Measurements from ENCODE around the gene ZNF813. TPM values are rescaled to one million over a fixed set of nuclear protein-coding genes. Genes with fewer than 3 reads are reported as not detected.
A peak's percentile ranks its signal among the peaks of the same experiment; 100 is the strongest.
"Not testable (repeated sequence)": the region's sequence is repeated elsewhere in the genome, so short reads cannot be mapped to it uniquely, and the experiment has no call there.

ZNF813 gene
- 4.4 TPM for total RNA-seq

DNA sequence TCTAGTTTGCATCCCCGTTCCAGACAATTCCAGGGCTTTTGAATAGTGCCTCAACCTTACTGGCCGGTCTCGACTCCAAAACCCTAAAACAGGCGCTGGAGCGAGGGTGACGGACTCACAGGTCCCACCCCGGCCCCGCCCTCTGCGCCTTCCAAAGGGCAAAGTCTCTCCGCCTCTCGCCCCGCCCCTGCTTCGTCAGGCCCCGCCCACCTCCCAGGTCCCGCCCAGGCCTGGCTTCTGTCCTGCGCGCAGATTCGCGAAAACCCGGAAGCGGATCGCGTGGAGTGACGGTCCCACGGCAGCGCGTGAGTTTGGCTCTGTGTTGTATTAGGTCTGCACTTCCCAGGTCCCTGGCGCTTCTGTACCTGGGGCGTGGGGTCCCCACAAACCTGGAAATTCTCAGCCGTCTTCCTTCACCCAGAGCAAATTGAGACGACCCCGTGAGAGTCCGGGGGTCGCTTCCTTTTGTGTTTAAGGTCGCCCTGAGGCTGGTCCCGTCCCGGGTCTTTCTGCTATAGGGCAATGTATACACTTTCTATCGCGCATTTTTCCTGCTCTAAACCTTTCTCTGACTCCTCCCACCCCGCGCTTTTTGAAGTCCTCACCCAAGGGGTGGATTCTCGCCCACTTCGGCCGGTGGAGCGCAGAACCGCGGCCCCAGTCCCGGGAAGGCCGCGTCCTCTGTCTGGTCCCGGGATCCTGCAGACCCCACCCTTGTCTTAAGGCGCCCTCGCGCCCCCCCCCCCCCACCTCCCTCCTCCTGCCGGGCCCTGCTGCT lies at the start of gene ZNF813:
ZNF813 (plus strand) TSS at position 249 of the 778 bp plus-strand sequence. CDS start 16,090 bp downstream, outside the sequence.
- DNase-seq: peak; percentile 84

DNA sequence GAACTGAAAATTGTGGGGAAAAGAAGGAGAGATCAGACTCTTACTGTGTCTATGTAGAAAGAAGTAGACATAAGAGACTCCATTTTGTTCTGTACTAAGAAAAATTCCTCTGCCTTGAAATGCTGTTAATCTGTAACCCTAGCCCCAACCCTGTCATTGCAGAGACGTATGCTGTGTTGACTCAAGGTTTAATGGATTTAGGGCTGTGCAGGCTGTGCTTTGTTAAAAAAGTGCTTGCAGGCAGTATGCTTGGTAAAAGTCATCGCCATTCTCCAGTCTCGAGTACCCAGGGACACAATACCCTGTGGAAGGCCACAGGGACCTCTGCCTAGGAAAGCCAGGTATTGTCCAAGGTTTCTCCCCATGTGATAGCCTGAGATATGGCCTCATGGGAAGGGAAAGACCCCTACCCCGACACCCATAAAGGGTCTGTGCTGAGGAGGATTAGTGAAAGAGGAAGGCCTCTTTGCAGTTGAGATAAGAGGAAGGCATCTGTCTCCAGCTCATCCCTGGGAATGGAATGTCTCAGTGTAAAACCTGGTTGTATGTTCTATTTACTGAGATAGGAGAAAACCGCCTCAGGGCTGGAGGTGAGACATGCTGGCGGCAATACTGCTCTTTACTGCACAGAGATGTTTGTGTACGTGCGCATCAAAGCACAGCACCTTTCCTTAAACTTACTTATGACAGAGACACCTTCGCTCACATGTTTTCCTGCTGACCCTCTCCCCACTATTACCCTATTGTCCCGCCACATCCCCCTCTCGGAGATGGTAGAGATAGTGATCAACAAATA lies 46.8 kb upstream of the ZNF813 start:
- not testable (repeated sequence) for DNase-seq

DNA sequence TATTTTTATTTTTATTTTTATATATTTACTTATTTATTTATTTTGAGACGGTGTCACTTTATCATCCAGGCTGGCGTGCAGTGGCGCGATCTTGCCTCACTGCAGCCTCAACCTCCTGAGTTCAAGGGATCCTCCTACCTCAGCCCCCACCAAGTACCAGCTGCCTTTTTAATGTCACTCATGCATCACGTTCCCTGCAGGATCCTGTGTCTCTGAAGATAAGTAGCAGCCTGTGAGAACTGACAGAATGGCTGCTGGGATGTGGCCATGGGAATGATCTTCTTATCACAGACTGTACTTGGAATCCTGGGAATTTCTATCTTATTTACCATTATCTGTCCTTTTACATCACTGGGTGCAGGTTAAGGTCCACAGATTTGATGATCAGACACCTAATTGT lies 45.0 kb upstream of the ZNF813 start:
- no peak for DNase-seq

DNA sequence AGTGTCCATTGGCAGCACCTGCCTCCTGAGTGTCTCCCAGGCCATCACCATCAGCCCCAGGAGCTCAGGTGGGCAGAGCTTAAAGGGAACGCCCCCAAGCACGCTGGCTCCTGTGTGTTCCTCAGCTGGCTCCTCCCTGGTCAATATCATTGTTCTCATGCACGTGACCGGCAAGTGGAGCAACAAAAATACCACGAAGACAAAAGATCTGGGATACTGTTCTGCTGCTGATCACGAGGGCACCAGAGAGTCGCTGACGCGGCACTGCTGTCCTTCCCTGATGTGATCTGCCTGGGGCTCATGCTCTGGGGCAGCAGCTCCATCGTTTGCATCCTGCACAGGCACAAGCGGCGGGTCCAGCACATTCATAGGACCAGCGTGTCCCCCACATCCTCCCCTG lies 44.5 kb upstream of the ZNF813 start:
- not testable (repeated sequence) for DNase-seq

DNA sequence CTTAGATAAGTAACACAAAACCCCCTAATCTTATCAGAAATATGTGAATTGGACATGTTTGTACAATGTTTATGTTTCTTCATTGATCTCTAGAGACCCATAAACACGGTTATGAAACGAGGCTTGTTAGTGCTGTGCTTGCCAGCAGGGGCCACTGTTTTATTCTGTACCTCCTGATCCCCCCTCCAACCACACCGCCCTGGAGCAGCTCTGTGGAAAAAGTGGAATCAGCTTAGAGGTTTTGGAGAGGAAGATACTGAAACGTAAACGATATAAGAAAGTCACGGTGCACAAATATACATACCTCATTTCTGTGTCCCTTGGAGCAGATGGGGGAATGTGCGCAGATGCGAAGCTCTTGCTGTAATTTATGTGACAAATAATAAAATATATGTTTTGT lies 43.9 kb upstream of the ZNF813 start:
- DNase-seq: not testable (repeated sequence)

DNA sequence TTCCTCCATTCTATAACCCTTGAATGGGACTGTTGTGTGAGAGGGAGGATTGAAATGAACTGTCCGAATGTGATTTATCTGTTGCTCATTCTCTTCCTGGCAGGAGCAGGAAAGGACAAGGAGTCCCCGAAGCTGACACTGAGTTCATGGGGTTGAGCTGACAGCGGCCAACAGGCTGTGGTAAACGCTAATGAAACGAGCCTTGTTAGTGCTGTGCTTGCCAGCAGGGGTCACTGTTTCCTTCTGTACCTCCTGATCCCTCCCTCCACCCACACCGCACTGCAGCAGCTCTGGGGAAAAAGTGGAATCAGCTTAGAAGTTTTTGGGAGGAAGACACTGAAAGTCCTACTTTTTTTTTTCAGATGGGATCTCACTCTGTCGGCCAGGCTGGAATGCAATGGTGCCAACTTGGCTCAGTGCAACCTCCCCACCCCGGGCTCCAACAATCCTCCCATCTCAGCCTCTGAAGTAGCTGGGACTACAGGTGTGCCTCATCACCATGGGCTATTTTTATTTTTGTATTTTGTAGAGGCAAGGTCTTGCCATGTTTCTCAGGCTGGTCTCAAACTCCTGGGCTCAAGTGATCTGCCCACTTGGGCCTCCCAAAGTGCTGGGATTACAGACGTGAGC lies 42.5 kb upstream of the ZNF813 start:
- peak; percentile 37 for DNase-seq

GRCh38 chr19:53431399-53432087 lies 36.0 kb upstream of the ZNF813 start, which contains the start of gene ZNF761:
Gene ZNF761, plus strand, starts transcription at chr19:53431984. Its CDS starts 15,285 bp downstream, at chr19:53447269.
- peak; percentile 77 for DNase-seq

GRCh38 chr19:53432088-53432661 lies 35.4 kb upstream of the ZNF813 start:
- no peak for DNase-seq

DNA sequence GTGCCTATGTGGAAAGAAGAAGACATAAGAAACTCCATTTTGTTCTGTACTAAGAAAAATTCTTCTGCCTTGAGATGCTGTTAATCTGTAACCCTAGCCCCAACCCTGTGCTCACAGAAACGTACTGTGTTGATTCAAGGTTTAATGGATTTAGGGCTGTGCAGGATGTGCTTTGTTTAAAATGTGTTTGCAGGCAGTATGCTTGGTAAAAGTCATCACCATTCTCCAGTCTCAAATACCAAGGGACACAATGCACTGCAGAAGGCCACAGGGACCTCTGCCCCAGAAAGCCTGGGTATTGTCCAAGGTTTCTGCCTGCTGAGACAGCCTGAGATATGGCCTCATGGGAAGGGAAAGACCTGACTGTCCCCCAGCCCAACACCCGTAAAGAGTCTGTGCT lies 23.7 kb upstream of the ZNF813 start:
- DNase-seq: not testable (repeated sequence)

DNA sequence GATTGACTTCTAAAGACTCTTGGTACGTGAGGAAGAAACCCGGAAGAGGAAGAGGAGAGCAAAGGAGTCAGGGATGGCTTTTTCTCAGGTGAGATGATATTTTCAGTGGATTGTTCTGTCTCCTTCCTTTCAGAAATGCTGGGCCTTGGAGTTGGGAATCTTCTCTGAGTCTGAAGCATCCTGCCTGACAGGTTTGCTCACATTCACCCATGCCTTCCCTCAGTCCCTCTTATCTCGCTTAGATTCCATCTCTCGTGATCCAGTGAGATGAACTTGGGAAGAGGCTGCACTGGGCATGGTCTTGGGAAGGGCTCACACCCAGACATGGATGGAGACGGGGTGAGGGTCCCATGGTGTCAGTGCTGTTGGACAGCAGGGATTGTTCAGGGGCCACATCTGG lies 20.3 kb upstream of the ZNF813 start:
- not testable (repeated sequence) for DNase-seq

- no peak for DNase-seq
Observed at GRCh38 chr19:53455828-53456227, 11.7 kb upstream of the ZNF813 start.

DNA sequence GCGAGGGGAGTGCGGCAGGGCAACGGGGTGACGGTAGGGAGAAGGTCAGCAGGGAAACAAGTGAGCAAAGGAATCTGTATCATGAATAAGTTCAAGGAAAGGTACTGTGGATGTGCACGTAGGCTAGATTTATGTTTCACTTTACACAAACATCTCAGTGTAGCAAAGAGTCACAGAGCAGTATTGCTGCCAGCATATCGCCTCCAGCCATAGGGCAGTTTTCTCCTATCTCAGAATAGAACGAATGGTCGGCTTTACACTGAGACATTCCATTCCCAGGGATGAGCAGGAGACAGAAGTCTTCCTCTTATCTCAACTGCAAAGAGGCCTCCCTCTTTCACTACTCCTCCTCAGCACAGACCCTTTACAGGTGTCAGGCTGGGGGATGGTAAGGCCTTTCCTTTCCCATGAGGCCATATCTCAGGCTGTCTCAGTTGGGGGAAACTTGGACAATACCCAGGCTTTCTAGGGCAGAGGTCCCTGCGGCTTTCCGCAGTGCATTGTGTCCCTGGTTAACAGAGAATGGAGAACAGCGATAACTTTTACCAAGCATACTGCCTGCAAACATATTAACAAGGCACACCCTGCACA lies 7.3 kb upstream of the ZNF813 start:
- DNase-seq: not testable (repeated sequence)

DNA sequence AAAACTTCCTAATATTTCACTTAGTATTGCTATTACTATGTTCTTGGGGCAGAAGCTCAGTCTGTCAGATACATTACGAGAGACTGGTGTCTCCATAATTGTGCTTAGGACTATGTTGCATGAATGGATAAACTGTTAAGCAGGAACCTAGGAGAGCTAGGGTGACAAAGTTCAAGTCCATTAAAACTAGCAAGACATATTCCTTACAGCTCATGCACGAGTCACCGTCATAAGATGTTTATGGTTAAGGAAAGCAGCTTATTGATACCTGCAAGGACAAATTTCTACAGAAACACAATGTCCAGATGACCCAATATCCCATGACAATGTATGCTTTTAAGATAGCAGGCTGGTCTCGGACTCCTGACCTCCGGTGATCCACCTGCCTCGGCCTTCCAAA lies 5.7 kb upstream of the ZNF813 start:
- no peak for DNase-seq

DNA sequence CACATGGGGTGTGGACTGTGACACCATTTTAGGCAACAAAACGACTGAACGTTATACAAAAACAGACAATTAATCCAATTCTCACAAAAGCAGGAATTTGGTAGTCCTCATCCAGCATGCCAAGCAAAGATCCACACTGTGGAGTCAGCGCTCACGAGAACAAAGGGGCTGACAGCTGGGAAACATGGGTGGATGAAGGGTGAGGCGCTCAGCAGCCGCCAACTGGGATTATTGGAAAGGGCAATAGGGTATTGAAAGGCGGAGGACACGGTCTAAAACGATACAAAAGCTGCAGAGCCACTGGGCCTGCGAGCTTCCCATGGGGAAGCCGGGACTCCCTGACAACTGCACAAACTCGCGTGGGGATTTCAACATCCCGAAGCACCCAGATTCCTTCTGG lies 4.7 kb upstream of the ZNF813 start:
- no peak for DNase-seq

- DNase-seq: no peak
Observed at GRCh38 chr19:53463263-53463662, 4.3 kb upstream of the ZNF813 start.

DNA sequence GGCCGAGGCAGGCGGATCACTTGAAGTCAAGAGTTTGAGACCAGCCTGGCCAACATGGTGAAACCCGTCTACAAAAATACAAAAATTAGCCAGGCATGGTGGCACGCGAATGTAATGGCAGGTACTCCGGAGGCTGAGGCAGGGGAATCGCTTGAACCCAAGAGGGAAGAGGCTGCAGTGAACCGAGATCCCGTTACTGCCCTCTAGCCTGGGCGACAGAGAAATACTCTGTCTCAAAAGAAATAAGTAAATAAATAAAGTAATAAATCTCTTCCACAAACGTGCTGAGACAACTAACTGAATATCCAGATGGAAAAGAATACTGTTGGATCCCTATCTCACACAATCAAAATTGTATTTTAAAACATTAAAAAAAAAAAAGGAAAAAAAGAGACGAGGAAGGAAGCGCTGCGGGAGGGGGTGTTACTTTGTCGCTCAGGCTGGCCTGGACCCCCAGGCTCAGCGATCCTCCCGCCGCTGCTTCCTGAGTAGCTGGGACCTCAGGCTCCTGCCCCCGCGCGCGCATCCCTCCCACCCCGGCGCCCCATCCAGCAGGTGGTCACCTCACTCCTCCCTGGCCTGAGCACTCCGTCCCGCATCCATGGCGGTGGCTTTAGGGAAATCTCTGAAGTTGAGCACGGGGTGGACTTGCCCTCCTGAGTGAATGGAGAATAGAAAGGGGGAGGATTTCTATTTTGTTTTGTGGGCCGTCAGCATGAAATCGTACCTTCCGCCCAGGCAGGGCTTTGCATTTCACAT lies 628 bp upstream of the ZNF813 start:
- no peak for DNase-seq

GRCh38 chr19:53468628-53469027 lies 1.1 kb downstream of the ZNF813 start:
- not testable (repeated sequence) for DNase-seq

- no peak for DNase-seq
Observed at GRCh38 chr19:53471916-53472315, 4.4 kb downstream of the ZNF813 start.

- not testable (repeated sequence) for DNase-seq
Observed at GRCh38 chr19:53474832-53475231, 7.3 kb downstream of the ZNF813 start.

- not testable (repeated sequence) for DNase-seq
Observed at GRCh38 chr19:53475470-53475869, 7.9 kb downstream of the ZNF813 start.

DNA sequence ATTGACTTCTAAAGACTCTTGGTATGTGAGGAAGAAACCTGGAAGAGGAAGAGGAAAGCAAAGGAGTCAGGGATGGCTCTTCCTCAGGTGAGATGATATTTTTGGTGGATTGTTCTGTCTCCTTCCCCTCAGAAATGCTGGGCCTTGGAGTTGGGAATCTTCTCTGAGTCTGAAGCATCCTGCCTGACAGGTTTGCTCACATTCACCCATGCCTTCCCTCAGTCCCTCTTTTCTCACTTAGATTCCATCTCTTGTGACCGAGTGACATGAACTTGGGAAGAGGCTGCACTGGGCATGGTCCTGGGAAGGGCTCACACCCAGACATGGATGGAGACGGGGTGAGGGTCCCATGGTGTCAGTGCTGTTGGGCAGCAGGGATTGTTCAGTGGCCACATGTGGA lies 16.2 kb downstream of the ZNF813 start:
- not testable (repeated sequence) for DNase-seq
